ENCODE data around the gene TTLL12. TPM values are rescaled to one million over a fixed set of nuclear protein-coding genes. Genes with fewer than 3 reads are reported as not detected.
A peak's percentile ranks its signal among the peaks of the same experiment; 100 is the strongest.

TTLL12 gene
- polyA plus RNA-seq, 2 of the 4 experiments (the other 2 are of a cell fraction), result 8.6 to 18.7 TPM

DNA sequence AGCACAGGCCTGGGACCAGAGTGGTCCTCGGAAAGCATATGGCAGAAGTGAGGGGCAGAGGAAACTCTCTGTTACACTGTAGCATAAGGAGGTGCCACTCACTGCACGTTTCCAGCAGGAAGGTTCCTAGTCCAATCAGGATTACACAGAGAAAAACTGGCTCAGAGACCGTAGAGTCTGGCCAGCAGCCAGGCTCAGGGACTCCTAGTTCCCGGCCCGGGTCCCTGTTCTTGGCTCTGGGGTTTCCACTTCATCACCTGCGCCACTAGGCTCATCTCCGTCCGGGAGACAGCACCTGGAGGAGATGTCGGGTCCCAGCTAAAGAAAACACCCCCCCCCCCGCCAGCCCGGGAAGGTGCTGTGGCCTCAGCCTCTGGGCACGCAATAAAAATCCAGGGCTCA is 1.1 kb downstream of the TTLL12 start:
- peak overlapping the region; percentile 99 for H3K4me2 ChIP-seq
- no peaks in the 10 kb centered on the region for H3K9me3 ChIP-seq
- peaks cover 16% of the 10 kb centered on the region; the same call in 1 of the 3 replicates for H3K4me1 ChIP-seq
- POLR2A ChIA-PET, result no interaction called here
- DNase-seq (ENCODE audit: low read depth in 1 of 2, low spot score in 1 of 2) (peak in 1 of 2 experiments; percentile 26), FAIRE-seq (no peak), ATAC-seq (peak in 1 of 2 experiments; percentile 9; a peak in 2 of 6 replicates)
- TF ChIP-seq SMC3 (IDR thresholded peaks at IDR 0.05), result no peak
- H3K4me3 ChIP-seq, result peak overlapping the region; percentile 97
- WGBS (ENCODE audit: missing lambda C conversion rate), result 36% methylated on average over 9 of the region's 12 CpGs
- CTCF ChIA-PET, result no interaction called here
- peak overlapping the region; percentile 93 to 100 for H3K27ac ChIP-seq

DNA sequence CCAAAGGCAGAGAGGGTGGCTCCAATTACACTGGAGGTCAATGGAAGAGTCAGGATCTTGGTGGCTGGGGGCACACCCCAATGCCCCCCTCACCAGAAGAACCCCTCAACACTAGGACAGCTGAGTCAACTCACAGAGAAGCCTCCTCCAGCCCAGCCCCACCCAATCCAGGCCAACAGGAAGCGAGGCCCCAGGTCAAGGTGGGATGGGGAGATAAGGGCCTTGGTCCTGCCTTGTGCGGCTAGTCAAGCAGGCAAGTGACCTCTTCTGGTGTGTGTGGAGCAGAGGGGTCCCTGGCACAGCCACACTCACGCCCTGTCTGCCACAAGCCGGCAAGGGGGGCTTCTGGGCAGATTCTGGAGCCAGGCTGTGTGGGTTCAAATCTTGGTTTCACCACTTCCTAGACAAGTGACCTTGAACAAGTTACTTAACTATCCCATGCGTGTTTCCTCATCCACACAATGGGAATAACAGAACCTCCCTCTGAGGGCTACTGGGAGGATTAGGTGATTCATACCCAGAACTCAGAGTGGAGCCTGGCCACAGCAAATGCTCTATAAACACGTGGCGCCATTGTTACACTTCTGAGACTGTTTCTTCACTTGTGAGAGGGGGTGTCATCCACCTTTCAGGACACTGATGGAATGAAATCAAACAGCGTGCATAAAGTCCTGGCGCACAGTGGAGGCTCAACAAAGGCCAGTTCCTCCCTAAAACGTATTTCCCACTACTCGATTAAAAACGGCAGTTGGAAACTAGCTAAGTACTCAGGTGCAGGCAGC is 3.2 kb downstream of the TTLL12 start:
- TF ChIP-seq, protein P1, sequence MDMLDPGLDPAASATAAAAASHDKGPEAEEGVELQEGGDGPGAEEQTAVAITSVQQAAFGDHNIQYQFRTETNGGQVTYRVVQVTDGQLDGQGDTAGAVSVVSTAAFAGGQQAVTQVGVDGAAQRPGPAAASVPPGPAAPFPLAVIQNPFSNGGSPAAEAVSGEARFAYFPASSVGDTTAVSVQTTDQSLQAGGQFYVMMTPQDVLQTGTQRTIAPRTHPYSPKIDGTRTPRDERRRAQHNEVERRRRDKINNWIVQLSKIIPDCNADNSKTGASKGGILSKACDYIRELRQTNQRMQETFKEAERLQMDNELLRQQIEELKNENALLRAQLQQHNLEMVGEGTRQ (IDR thresholded peaks at IDR 0.05), result no peak
- no peak for TF ChIP-seq JUNB (IDR thresholded peaks at IDR 0.05)
- TF ChIP-seq, protein P2, sequence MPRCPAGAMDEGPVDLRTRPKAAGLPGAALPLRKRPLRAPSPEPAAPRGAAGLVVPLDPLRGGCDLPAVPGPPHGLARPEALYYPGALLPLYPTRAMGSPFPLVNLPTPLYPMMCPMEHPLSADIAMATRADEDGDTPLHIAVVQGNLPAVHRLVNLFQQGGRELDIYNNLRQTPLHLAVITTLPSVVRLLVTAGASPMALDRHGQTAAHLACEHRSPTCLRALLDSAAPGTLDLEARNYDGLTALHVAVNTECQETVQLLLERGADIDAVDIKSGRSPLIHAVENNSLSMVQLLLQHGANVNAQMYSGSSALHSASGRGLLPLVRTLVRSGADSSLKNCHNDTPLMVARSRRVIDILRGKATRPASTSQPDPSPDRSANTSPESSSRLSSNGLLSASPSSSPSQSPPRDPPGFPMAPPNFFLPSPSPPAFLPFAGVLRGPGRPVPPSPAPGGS (IDR thresholded peaks at IDR 0.05), result no peak
- no peaks in the 10 kb centered on the region for H3K9me3 ChIP-seq
- DNase-seq (ENCODE audit: low read depth in 1 of 2, low spot score in 1 of 2) (no peak), ATAC-seq (no peak), FAIRE-seq (no peak)
- ChIA-PET CTCF (no interaction called here), POLR2A (no interaction called here)
- 84% methylated on average over 8 of the region's 12 CpGs for WGBS (ENCODE audit: missing lambda C conversion rate)
- no peak overlapping the region for H3K27ac ChIP-seq
- peaks cover 16% of the 10 kb centered on the region; the same call in 1 of the 3 replicates for H3K4me1 ChIP-seq
- no peak overlapping the region for H3K4me3 ChIP-seq
- H3K4me2 ChIP-seq, result no peak overlapping the region

DNA sequence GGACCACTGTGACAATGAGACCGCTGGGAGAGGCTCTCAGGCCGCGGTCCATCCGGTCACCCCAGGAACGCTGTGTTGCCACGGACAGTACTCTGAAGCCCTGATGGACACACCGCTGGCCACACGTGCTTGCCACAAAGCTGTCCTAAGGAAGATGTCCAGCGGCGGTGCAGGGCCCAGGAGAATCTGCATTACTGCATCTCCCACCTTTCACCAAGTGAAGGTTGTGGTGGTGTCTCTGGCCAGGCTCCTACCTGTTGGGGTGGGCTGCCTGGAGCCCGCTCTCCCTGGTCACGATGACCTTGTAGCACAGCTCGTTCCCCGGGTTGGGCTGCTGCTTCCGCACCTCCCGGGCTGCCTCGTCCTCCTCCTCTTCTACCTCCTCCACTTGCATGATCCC is 4.2 kb downstream of the TTLL12 start:
- Histone ChIP-seq H3K4me3 (no peak overlapping the region), H3K9me3 (no peaks in the 10 kb centered on the region), H3K27ac (no peak overlapping the region), H3K4me1 (peaks cover 12% of the 10 kb centered on the region; the same call in 1 of the 3 replicates), H3K4me2 (no peak overlapping the region)
- ChIA-PET CTCF (no interaction called here), POLR2A (no interaction called here)
- DNase-seq (ENCODE audit: low read depth in 1 of 2, low spot score in 1 of 2) (no peak), ATAC-seq (no peak), FAIRE-seq (no peak)
- 91% methylated on average over 14 of the region's 17 CpGs for WGBS (ENCODE audit: missing lambda C conversion rate)
- TF ChIP-seq SMC3 (IDR thresholded peaks at IDR 0.05) (no peak), MYC (IDR thresholded peaks at IDR 0.05; ENCODE audit: borderline replicate concordance, low read length) (no peak), CBX2 (IDR thresholded peaks at IDR 0.05; ENCODE audit: borderline replicate concordance, low read depth) (no peak), POLR2AphosphoS2 (conservative IDR thresholded peaks at IDR 0.05; ENCODE audit: low read length) (no peak), ZNF302 (CRISPR knock-in tag; IDR thresholded peaks at IDR 0.05) (no peak), EP300 (IDR thresholded peaks at IDR 0.05) (no peak), FOXS1 (CRISPR knock-in tag; IDR thresholded peaks at IDR 0.05) (no peak), MAFK (IDR thresholded peaks at IDR 0.05; ENCODE audit: partially characterized antibody) (no peak), NFE2L2 (conservative IDR thresholded peaks at IDR 0.05; ENCODE audit: low read length) (no peak)
- TF ChIP-seq, protein P3, sequence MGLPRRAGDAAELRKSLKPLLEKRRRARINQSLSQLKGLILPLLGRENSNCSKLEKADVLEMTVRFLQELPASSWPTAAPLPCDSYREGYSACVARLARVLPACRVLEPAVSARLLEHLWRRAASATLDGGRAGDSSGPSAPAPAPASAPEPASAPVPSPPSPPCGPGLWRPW (IDR thresholded peaks at IDR 0.05), result no peak
- TF ChIP-seq, protein P4, sequence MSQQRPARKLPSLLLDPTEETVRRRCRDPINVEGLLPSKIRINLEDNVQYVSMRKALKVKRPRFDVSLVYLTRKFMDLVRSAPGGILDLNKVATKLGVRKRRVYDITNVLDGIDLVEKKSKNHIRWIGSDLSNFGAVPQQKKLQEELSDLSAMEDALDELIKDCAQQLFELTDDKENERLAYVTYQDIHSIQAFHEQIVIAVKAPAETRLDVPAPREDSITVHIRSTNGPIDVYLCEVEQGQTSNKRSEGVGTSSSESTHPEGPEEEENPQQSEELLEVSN (IDR thresholded peaks at IDR 0.05; ENCODE audit: borderline replicate concordance, low read depth), result no peak
- TF ChIP-seq, protein P5, sequence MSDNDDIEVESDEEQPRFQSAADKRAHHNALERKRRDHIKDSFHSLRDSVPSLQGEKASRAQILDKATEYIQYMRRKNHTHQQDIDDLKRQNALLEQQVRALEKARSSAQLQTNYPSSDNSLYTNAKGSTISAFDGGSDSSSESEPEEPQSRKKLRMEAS (IDR thresholded peaks at IDR 0.05), result no peak
- TF ChIP-seq, protein P2 (IDR thresholded peaks at IDR 0.05), result no peak
